NB4 (cell line): ENCODE measurements around the gene TPMT.

Experiments used
- DNase-seq: peaks from one replicate; pipeline ENCODE4 v3.0.0; 2010; ENCODE audit warnings: low read depth
- H3K4me3 ChIP-seq: one replicate; pipeline ENCODE4 v1.5.1; 2011; ENCODE audit warnings: mild to moderate bottlenecking, low read depth, low read length, moderate library complexity
- CTCF ChIP-seq: IDR thresholded peaks from one replicate; pipeline ENCODE4 v1.5.1; 2012; ENCODE audit warnings: low read depth, low read length
- MAX ChIP-seq: IDR thresholded peaks from 2 replicates; pipeline ENCODE4 v1.6.1; 2011; ENCODE audit warnings: low read depth, low read length
- MYC ChIP-seq: IDR thresholded peaks from 2 replicates; pipeline ENCODE4 v1.6.1; 2011; ENCODE audit warnings: low read depth, low read length
- POLR2A ChIP-seq: IDR thresholded peaks from 2 replicates; pipeline ENCODE4 v1.6.1; 2011; ENCODE audit warnings: mild to moderate bottlenecking; ENCODE audit not compliant: insufficient read length; ENCODE audit errors: extremely low read depth

Gene TPMT

GRCh38 chr6:18080544-18080943 lies 74.3 kb downstream of the TPMT start:
- no peak for DNase-seq
- no peak overlapping the region for H3K4me3 ChIP-seq
- TF ChIP-seq CTCF (no peak), MAX (no peak), MYC (no peak), POLR2A (no peak)

- no peak for TF ChIP-seq MYC
- no peak for TF ChIP-seq POLR2A
- TF ChIP-seq CTCF = no peak
- TF ChIP-seq MAX = no peak
- H3K4me3 ChIP-seq = no peak overlapping the region
- no peak for DNase-seq
Measured at GRCh38 chr6:18078866-18079265, 76.0 kb downstream of the TPMT start.
